ACC112 (cell line): ENCODE results near the gene PRRT4.

ENCODE experiments used
- H2AFZ ChIP-seq: fragments of 200-600 bp; sonication (generic); one replicate; pipeline ENCODE4 v1.6.0; 2017; ENCODE audit warnings: antibody characterized with exemption, low read length; ENCODE audit not compliant: unreplicated experiment
- H3K27ac ChIP-seq: fragments of 200-600 bp; sonication (generic); 2 replicates; pipeline ENCODE4 v1.5.1; 2014; ENCODE audit warnings: low read depth, mild to moderate bottlenecking, antibody characterized with exemption, low read length, moderate library complexity
- H3K27me3 ChIP-seq: fragments of 200-600 bp; sonication (generic); 2 replicates; pipeline ENCODE4 v1.6.1; 2014; ENCODE audit warnings: mild to moderate bottlenecking, antibody characterized with exemption, low read length, moderate library complexity, mixed read lengths; ENCODE audit not compliant: insufficient read depth
- H3K36me3 ChIP-seq: fragments of 200-600 bp; sonication (generic); 2 replicates; pipeline ENCODE4 v1.6.1; 2016; ENCODE audit warnings: mild to moderate bottlenecking, antibody characterized with exemption, low read length, moderate library complexity, mixed read lengths; ENCODE audit not compliant: insufficient read depth
- H3K4me1 ChIP-seq: fragments of 200-600 bp; sonication (generic); one replicate; pipeline ENCODE4 v1.6.1; 2016; ENCODE audit warnings: low read length, mixed read lengths; ENCODE audit not compliant: insufficient read depth, unreplicated experiment, control insufficient read depth
- H3K4me3 ChIP-seq: fragments of 200-600 bp; sonication (generic); 2 replicates; pipeline ENCODE4 v1.5.1; 2014; ENCODE audit warnings: mild to moderate bottlenecking, low read depth, low read length
- H3K79me2 ChIP-seq: fragments of 200-600 bp; sonication (generic); one replicate; pipeline ENCODE4 v1.6.0; 2016; ENCODE audit warnings: low read length; ENCODE audit not compliant: control insufficient read depth, unreplicated experiment, insufficient read depth

The PRRT4 gene

DNA sequence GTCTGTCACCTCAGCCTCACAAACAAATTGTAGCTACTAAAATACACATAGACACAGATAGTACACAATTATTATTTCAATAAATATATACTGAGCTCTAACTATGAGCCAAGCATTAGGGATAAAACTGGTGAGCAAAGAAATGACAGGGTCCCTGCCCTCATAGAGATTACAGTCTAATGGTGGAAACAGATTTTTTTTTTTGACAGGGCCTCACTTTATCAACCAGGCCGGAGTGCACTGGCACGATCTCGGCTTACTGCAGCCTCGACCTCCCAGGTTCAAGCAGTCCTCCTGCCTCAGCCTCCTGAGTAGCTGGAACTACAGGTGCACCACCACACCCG lies 17.1 kb downstream of the PRRT4 start:
- peaks cover 4% of the 10 kb centered on the region for H3K27me3 ChIP-seq
- H3K79me2 ChIP-seq: peaks cover 36% of the 10 kb centered on the region
- H2AFZ ChIP-seq: peak overlapping the region; percentile 86
- H3K4me1 ChIP-seq: peaks cover 8% of the 10 kb centered on the region
- H3K27ac ChIP-seq: no peak overlapping the region
- H3K4me3 ChIP-seq: no peak overlapping the region
- 0 out of 2 replicates have a peak, but pooled peaks cover 2% of the 10 kb centered on the region for H3K36me3 ChIP-seq

DNA sequence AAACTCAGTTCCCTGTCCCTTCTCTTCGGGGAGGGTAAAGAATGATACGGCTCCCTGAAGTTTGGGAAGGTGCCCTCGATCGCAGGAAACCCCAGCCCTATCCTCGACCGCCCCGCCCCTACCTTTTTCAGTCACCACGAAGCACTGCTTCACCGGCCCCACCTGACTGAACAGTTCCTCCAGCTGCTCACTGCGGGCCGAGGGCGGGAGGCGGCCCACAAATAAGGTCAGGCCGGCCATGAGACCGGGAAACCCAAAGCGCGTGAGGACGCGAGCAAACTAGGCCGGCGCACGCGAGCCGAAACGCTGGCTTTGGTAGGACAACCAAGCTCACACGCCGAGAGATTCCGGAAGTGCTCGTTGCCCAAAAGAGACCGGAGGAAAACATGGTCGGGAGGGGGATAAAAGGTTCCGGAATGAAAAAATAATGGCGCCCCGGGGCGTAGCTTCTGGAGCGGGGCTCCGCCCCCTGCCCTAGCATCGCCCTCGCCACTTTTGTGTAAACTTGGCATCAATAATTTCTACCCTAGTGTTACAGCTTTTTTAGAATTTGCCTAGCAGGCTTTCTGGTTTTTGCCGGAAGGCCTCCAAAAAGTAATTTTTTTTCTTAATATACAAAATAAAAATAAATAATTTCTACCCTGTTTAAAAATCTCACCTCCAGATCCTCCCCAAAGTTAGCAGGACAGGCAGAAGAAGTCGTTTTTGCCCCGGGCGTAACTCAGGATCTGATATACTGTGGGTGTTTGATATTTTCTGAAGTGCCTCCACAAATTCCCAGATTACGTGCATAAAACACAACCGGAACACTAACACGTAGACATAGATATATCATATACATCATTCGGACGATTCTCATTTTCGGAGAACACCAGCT lies 17.7 kb downstream of the PRRT4 start, which contains the start of gene RBM28:
TSS of gene RBM28 (minus strand) at position 355 of the 877 bp plus-strand sequence. CDS start at position 240, 115 bp downstream.
- peaks cover 8% of the 10 kb centered on the region for H3K4me1 ChIP-seq
- peak within 1 kb of the TSS; percentile 86 for H2AFZ ChIP-seq
- H3K27ac ChIP-seq: peak within 1 kb of the TSS; percentile 72; the same call in 1 of the 2 replicates
- peaks cover 4% of the 10 kb centered on the region; the same call in 1 of the 2 replicates for H3K36me3 ChIP-seq
- no peaks in the 10 kb centered on the region for H3K27me3 ChIP-seq
- peaks cover 36% of the 10 kb centered on the region for H3K79me2 ChIP-seq
- peak within 1 kb of the TSS; percentile 99 for H3K4me3 ChIP-seq

DNA sequence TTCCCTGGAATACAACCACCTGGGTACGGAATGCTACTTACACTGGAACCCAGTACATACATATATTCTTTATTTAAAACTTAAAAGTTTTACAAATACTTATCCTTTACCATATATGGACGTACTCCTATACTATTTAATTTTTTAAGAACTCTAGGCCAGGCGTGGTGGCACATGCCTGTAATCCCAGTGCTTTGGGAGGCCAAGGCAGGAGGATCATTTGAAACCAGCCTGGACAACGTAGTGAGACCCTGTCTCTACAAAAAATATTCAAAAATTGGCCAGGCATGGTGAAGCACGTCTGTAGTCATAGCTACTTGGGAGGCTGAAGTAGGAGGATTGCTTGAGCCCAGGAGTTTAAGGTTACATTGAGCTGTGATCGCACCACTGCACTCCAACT lies 19.8 kb downstream of the PRRT4 start:
- Histone ChIP-seq H3K4me3 (peak overlapping the region; percentile 99), H3K79me2 (peaks cover 36% of the 10 kb centered on the region), H3K36me3 (peaks cover 13% of the 10 kb centered on the region), H2AFZ (no peak overlapping the region), H3K4me1 (peaks cover 8% of the 10 kb centered on the region), H3K27me3 (no peaks in the 10 kb centered on the region), H3K27ac (no peak overlapping the region)

GRCh38 chr7:128335730-128336129 lies 25.8 kb downstream of the PRRT4 start:
- Histone ChIP-seq H3K36me3 (peaks cover 47% of the 10 kb centered on the region), H3K4me1 (no peaks in the 10 kb centered on the region), H3K27me3 (no peaks in the 10 kb centered on the region), H3K79me2 (peaks cover 9% of the 10 kb centered on the region), H2AFZ (no peak overlapping the region), H3K27ac (no peak overlapping the region), H3K4me3 (no peak overlapping the region)

DNA sequence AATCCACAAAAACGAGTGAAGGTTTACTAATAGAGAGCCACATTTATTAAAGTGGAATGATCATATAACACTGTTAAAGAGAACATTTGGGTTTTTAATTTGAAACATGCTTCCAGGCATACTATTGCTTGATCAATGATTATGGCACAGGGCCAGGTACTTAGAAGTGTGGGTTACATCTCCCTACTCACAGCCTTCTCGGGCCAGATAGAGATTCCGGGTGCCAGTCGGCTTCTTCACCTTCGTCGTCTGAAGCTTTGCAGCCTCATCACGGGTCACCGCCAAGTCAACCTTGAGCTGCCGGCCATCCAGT lies 37.2 kb downstream of the PRRT4 start:
- peaks cover 26% of the 10 kb centered on the region for H3K36me3 ChIP-seq

DNA sequence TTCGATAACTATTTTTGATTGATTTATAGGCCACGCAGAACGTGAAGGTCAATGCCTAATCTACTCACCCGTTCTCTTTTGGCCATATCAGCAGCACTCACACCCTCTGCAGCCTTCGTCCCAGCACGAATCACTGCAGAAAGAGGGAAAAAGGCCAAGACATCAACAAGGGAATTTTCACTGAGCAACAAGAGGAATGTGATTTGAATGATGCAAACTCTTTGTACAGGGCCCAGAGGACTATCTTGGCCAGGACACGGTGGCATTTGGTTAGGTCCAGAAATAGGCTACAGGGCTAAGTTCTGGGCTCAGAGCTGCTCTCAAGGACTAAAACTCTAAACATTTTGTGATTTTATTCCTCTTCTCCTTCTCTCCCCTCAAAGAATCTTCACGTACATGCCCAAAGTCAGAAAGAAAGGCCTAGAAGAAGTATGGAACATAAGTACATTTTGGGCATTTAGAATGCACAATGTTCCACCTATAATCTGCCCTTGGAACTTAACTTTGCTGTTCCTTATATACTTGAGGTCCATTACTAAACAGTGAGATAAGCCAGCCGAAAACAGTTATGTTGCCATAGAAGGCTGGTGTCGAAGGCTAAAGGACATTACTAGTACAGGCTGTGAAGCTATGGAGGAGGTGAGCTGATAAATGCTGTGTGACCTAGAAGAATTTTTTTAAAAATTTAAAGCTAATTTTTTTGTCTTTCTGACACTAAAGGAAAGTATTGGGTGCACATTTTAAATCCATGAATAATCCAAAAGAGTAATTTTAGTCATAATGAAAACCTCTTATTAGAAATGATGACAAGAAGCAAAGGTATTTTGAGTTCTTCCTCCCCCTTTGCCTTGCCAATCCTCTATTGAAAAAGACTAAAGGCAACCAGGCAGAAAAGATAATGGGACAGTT lies 37.8 kb downstream of the PRRT4 start:
- peaks cover 32% of the 10 kb centered on the region for H3K36me3 ChIP-seq
- H3K79me2 ChIP-seq: no peaks in the 10 kb centered on the region
- peak overlapping the region; percentile 86 for H3K27ac ChIP-seq
- H3K4me1 ChIP-seq: peaks cover 18% of the 10 kb centered on the region
- no peaks in the 10 kb centered on the region for H3K27me3 ChIP-seq
- no peak overlapping the region for H2AFZ ChIP-seq
- no peak overlapping the region for H3K4me3 ChIP-seq

More for the DNA sequence above, 37.2 kb downstream of the PRRT4 start:
- H3K79me2 ChIP-seq: no peaks in the 10 kb centered on the region
- H3K4me1 ChIP-seq: peaks cover 18% of the 10 kb centered on the region
- peak overlapping the region; percentile 86 for H3K27ac ChIP-seq
- H3K27me3 ChIP-seq: no peaks in the 10 kb centered on the region
- no peak overlapping the region for H3K4me3 ChIP-seq
- H2AFZ ChIP-seq: no peak overlapping the region

GRCh38 chr7:128323040-128323439 lies 38.5 kb downstream of the PRRT4 start:
- H3K79me2 ChIP-seq: no peaks in the 10 kb centered on the region
- peaks cover 18% of the 10 kb centered on the region for H3K4me1 ChIP-seq
- H2AFZ ChIP-seq: no peak overlapping the region
- peak overlapping the region; percentile 86 for H3K27ac ChIP-seq
- H3K36me3 ChIP-seq: peaks cover 35% of the 10 kb centered on the region
- no peak overlapping the region for H3K4me3 ChIP-seq
- H3K27me3 ChIP-seq: no peaks in the 10 kb centered on the region

DNA sequence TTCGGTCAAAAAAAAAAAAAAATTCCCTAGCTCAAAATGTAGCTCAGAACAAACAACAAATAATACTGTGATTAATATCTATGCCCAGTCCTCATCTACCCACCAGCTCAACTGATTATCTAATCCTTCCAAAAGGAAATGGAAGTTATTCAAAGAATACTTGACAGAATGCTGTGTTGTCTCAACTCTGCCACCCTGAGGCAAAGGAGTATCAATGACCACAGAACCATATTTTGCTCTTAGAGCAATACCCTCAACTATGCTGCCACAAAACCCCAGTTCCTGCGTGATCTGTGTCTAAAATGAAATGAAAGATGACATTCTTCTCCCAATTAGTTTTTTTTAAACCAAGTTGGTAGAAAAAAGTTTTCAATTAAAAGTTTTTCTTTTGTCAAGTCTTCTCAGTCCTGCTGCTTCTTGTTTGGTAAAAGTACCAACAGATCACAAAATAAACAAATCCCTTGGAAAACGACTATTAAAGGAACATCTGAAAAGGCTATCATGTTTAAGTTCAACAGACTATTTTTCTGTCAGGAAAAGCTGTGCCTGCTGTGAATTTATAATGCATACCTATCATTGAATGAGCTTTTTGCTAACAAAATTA lies 39.3 kb downstream of the PRRT4 start:
- Histone ChIP-seq H3K36me3 (peaks cover 44% of the 10 kb centered on the region), H2AFZ (no peak overlapping the region), H3K27me3 (no peaks in the 10 kb centered on the region), H3K4me1 (peaks cover 18% of the 10 kb centered on the region), H3K79me2 (no peaks in the 10 kb centered on the region), H3K27ac (no peak overlapping the region), H3K4me3 (no peak overlapping the region)

DNA sequence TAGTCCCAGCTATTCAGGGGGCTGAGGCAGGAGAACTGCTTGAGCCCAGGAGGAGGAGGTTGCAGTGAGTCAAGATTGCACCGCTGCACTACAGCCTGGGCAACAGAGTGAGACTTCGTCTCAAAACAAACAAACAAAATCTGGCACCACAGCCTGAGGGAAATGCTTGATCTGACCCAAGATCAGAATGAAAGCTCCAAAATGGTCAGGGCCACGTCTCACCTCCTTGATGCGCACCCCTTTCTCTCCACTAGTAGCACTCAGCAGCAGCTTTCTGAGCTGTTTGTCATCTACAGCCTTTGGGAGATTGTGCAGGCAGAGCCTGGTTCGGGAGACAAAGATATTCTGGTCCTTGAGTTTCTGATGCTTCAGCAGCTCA lies 40.5 kb downstream of the PRRT4 start:
- H2AFZ ChIP-seq: no peak overlapping the region
- peaks cover 18% of the 10 kb centered on the region for H3K4me1 ChIP-seq
- no peaks in the 10 kb centered on the region for H3K79me2 ChIP-seq
- H3K36me3 ChIP-seq: peaks cover 49% of the 10 kb centered on the region
- H3K4me3 ChIP-seq: no peak overlapping the region
- H3K27ac ChIP-seq: no peak overlapping the region
- no peaks in the 10 kb centered on the region for H3K27me3 ChIP-seq

DNA sequence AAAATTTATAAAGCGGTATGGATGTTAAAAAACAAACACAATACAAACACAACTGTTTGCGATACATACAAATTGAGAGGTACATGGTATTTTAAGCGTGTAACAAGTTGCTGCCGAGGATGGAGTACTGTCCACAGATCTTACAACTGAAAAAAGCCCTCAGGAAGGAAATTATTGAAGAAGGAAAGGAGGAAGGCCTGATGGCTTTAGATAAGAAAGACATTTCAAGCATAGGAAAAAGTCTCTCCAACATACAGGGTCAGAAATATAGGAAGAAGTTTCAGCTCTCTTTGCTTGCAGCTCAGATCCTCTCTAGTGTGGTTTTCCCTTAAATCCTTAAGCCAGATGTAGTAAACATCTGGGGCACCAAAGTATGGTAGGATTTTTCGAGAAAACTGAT lies 42.8 kb downstream of the PRRT4 start:
- Histone ChIP-seq H3K4me1 (peaks cover 8% of the 10 kb centered on the region), H3K27me3 (no peaks in the 10 kb centered on the region), H3K36me3 (peaks cover 51% of the 10 kb centered on the region), H3K79me2 (no peaks in the 10 kb centered on the region), H2AFZ (no peak overlapping the region), H3K4me3 (no peak overlapping the region), H3K27ac (no peak overlapping the region)
